Uterus (tissue), 4 donors: ENCODE results near the gene BCL2L1. TPM values are rescaled to one million over a fixed set of nuclear protein-coding genes. Genes with fewer than 3 reads are reported as not detected.
"Not testable (repeated sequence)": the region's sequence is repeated elsewhere in the genome, so short reads cannot be mapped to it uniquely, and the experiment has no call there.

ENCODE experiments used
- DNase-seq, 2 donors: peaks; one replicate each; pipeline ENCODE4 v3.0.0-alpha.2; 2019 to 2020
- H3K27ac ChIP-seq, 2 donors: fragments of 200-600 bp; sonication (generic); 1 replicate in 1 of 2; 2 replicates in 1 of 2; pipeline ENCODE4 v1.5.1; 2016 to 2018
- H3K27me3 ChIP-seq, 2 donors: fragments of 200-600 bp; sonication (generic); one replicate each; pipeline ENCODE4 v1.5.1; 2018 to 2019; ENCODE audit warnings: control low read depth in 1 of 2
- H3K36me3 ChIP-seq, 2 donors: fragments of 200-600 bp; sonication (generic); one replicate each; pipeline ENCODE4 v1.5.1; 2019; ENCODE audit warnings: control low read depth in 1 of 2
- H3K4me1 ChIP-seq, 2 donors: fragments of 200-600 bp; sonication (generic); one replicate each; pipeline ENCODE4 v1.5.1; 2018 to 2019; ENCODE audit warnings: control low read depth in 1 of 2
- H3K4me3 ChIP-seq, 2 donors: fragments of 200-600 bp; sonication (generic); 1 replicate in 1 of 2; 2 replicates in 1 of 2; pipeline ENCODE4 v1.5.1; 2018 to 2019; ENCODE audit warnings: mild to moderate bottlenecking in 1 of 2
- H3K9me3 ChIP-seq, 2 donors: fragments of 200-600 bp; sonication (generic); one replicate each; pipeline ENCODE4 v1.5.1; 2019; ENCODE audit warnings: control low read depth in 1 of 2
- CTCF ChIP-seq, 4 experiments: fragments of 200-600 bp in 2 of 4; fragments of 450-650 bp in 2 of 4; sonication (generic) in 2 of 4; IDR thresholded peaks; one replicate each; pipeline ENCODE4 v1.5.1; 2016 to 2019; ENCODE audit warnings: antibody characterized with exemption in 4 of 4, mild to moderate bottlenecking in 2 of 4, moderate library complexity in 1 of 4
- POLR2A ChIP-seq, 2 donors: fragments of 450-650 bp; IDR thresholded peaks; one replicate each; pipeline ENCODE4 v1.6.1; 2016; ENCODE audit warnings: antibody characterized with exemption in 2 of 2, mild to moderate bottlenecking in 1 of 2, moderate library complexity in 1 of 2
- intact Hi-C: fragments of 100-400 bp; cut with DNase I; formaldehyde crosslinking; loops from one replicate; pipeline ENCODE4 v1.15.1; 2023; ENCODE audit warnings: low total_unique reads
- total RNA-seq, 4 donors: library from RNA; depleted of rRNA in 3 of 4; stranded (reverse); fragments of >200 nt in 3 of 4; gene quantifications; one replicate each; pipeline versions ENCODE4 v1.1.0 to v1.2.4, GENCODE V29; 2014 to 2023
- donor health status: DM: yes; HTN: yes; CAD: no.

Gene BCL2L1
- total RNA-seq, 4 donors from 2014 or later, result 35.0 to 113 (median 57.4) TPM

DNA sequence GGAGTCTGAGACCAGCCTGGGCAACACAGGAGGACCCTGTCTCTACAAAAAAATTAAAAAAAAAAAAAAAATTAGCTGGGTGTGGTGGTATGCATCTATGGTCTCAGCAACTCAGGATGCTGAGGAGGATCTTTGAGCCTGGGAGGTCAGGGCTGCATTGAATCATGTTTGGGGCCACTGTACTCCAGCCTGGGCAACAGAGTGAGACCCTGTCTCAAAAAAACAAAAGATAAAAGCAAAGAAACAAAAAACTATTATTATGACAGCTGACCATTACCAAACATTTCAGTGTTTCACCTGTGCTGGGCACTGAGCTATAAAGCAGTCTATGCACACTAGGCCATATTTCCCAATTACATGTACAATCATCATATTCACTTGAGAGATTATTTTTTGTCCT lies 49.2 kb downstream of the BCL2L1 start:
- Histone ChIP-seq H3K4me1 (peaks cover 0 to 4% of the 10 kb centered on the region in 2 donors), H3K27ac (peak overlapping the region; percentile 61 to 88), H3K27me3 (no peaks in the 10 kb centered on the region), H3K9me3 (no peaks in the 10 kb centered on the region), H3K4me3 (no peak overlapping the region), H3K36me3 (no peaks in the 10 kb centered on the region)
- DNase-seq, result no peak
- TF ChIP-seq CTCF (IDR thresholded peaks at IDR 0.05) (no peak), POLR2A (IDR thresholded peaks at IDR 0.05) (no peak)
- intact Hi-C loops, result no loop called here

GRCh38 chr20:31671324-31671723 lies 51.3 kb downstream of the BCL2L1 start:
- peak overlapping the region; percentile 66 to 88 for H3K27ac ChIP-seq
- DNase-seq, result no peak
- H3K4me1 ChIP-seq, result peaks cover 4% of the 10 kb centered on the region in 2 donors
- no peak overlapping the region for H3K4me3 ChIP-seq
- no peaks in the 10 kb centered on the region for H3K36me3 ChIP-seq
- H3K9me3 ChIP-seq, result no peaks in the 10 kb centered on the region
- no peaks in the 10 kb centered on the region for H3K27me3 ChIP-seq
- intact Hi-C loops, result no loop called here
- TF ChIP-seq CTCF (IDR thresholded peaks at IDR 0.05), result no peak
- TF ChIP-seq POLR2A (IDR thresholded peaks at IDR 0.05), result no peak

GRCh38 chr20:31670371-31671228 lies 52.1 kb downstream of the BCL2L1 start:
- Histone ChIP-seq H3K36me3 (no peaks in the 10 kb centered on the region), H3K4me3 (no peak overlapping the region), H3K27me3 (no peaks in the 10 kb centered on the region), H3K4me1 (peaks cover 0 to 4% of the 10 kb centered on the region in 2 donors), H3K27ac (peak overlapping the region; percentile 66 to 88), H3K9me3 (no peaks in the 10 kb centered on the region)
- TF ChIP-seq CTCF (IDR thresholded peaks at IDR 0.05), result no peak
- TF ChIP-seq POLR2A (IDR thresholded peaks at IDR 0.05), result peak in 1 of 2 donors; percentile 20
- peak; percentile 35 to 57 for DNase-seq
- intact Hi-C loops, result no loop called here

- H3K9me3 ChIP-seq, result no peaks in the 10 kb centered on the region
- H3K4me3 ChIP-seq, result no peak overlapping the region
- peak overlapping the region; percentile 66 to 88 for H3K27ac ChIP-seq
- DNase-seq, result no peak
- H3K27me3 ChIP-seq, result no peaks in the 10 kb centered on the region
- TF ChIP-seq POLR2A (IDR thresholded peaks at IDR 0.05) (no peak), CTCF (IDR thresholded peaks at IDR 0.05) (no peak)
- intact Hi-C loops, result no loop called here
- peaks cover 0 to 4% of the 10 kb centered on the region in 2 donors for H3K4me1 ChIP-seq
- H3K36me3 ChIP-seq, result no peaks in the 10 kb centered on the region
Observed at GRCh38 chr20:31669876-31670275, 52.8 kb downstream of the BCL2L1 start.

- H3K4me3 ChIP-seq, H3K36me3 ChIP-seq, H3K9me3 ChIP-seq, H3K4me1 ChIP-seq, intact Hi-C loops, DNase-seq, H3K27me3 ChIP-seq: not testable (repeated sequence)
- peak overlapping the region; percentile 66 to 88 for H3K27ac ChIP-seq
Observed at GRCh38 chr20:31668944-31669343, 53.7 kb downstream of the BCL2L1 start.
